Renal cortex interstitium (tissue), 11 donors: ENCODE results near the gene PROCR. TPM values are rescaled to one million over a fixed set of nuclear protein-coding genes. Genes with fewer than 3 reads are reported as not detected.

Experiments used
- DNase-seq, 11 donors: peaks; one replicate each; pipeline ENCODE4 v3.0.0-alpha.2; 2013; ENCODE audit warnings: low read depth in 9 of 11, low spot score in 4 of 11; ENCODE audit errors: extremely low read depth in 1 of 11
- polyA plus RNA-seq, 3 donors: library from polyadenylated mRNA; unstranded; fragments of 120-200 nt; gene quantifications; one replicate each; pipeline ENCODE4 v1.2.1, GENCODE V29; 2013; ENCODE audit not compliant: insufficient read length in 3 of 3

PROCR gene
- polyA plus RNA-seq, 3 donors: 6.5 to 10.8 (median 7.6) TPM

GRCh38 chr20:35225319-35226125, 53.6 kb downstream of the PROCR start:
- peak in 2 of 11 donors; percentile 19 to 24 for DNase-seq

DNA sequence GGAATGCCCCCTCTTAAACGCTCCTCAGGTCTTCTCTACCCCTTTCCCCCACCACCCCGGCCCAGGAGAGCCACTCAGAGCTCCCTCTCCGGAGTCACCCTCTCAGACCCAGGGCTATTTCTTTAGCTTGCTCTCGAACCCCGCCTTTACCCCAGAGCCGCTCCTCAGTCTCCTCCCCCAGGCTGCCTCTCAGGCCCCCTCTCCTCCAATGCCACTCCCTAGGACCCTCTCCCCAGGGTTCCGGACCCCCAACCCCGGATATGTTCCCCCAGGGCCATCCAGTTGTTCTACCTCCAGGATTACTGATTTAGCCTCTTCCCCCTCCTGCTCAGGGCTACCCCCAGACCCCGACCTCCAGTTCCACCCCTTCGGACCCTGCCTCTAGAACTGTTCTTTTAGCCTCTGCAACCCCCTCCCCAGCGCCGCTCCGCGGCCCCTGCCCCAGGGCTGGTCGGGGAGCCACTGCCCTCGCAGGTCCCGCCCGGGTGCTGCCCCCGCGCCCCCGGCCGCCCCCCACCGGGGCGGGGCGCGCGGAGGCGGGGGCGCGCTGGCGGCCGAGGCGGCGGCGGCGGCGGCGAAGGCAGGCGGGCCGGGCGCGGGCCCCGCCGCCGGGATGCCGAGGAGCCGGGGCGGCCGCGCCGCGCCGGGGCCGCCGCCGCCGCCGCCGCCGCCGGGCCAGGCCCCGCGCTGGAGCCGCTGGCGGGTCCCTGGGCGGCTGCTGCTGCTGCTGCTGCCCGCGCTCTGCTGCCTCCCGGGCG, 54.4 kb downstream of the PROCR start, which contains the start of gene MMP24:
Gene MMP24 (plus strand): TSS at position 565 of the 758 bp plus-strand sequence. CDS start 49 bp downstream, at position 614.
- no peak for DNase-seq

Other genes starting within 250 kb of the PROCR start
- 10 to 100 TPM; 50.1 to 57.9 (median 57.4) TPM for gene GSS, start 216.3 kb upstream of the PROCR start, polyA plus RNA-seq
- gene MYH7B, start 216.2 kb upstream of the PROCR start, polyA plus RNA-seq: 1 to 10 TPM in 2 of 3 donors, under 1 TPM in 1; 0.84 to 2.7 (median 1.6) TPM
- gene TRPC4AP, start 79.3 kb upstream of the PROCR start, polyA plus RNA-seq: 10 to 100 TPM; 66.6 to 69.2 (median 68.0) TPM
- gene EDEM2, start 24.7 kb upstream of the PROCR start, polyA plus RNA-seq: 10 to 100 TPM; 15.5 to 16.9 (median 16.3) TPM
- 1 to 10 TPM; 1.6 to 2.6 (median 1.8) TPM for gene MMP24, start 54.6 kb downstream of the PROCR start, polyA plus RNA-seq
- 10 to 100 TPM; 33.6 to 51.0 (median 33.7) TPM for gene MMP24OS, start 106.0 kb downstream of the PROCR start, polyA plus RNA-seq
- 100 to 1,000 TPM; 130 to 167 (median 165) TPM for gene EIF6, start 112.7 kb downstream of the PROCR start, polyA plus RNA-seq
- gene FAM83C, start 120.4 kb downstream of the PROCR start, polyA plus RNA-seq: under 1 TPM in 1 of 3 donors, not detected in 2; 0.05 TPM
- 10 to 100 TPM; 53.6 to 59.1 (median 54.8) TPM for gene UQCC1, start 239.9 kb downstream of the PROCR start, polyA plus RNA-seq